GM10847 (cell line): Measurements from ENCODE around the gene DNAH14.

ENCODE experiments used
- POLR2A ChIP-seq: IDR thresholded peaks from 2 replicates; pipeline ENCODE4 v1.6.1; 2011; ENCODE audit not compliant: insufficient read length; ENCODE audit errors: extremely low read depth

The DNAH14 gene

DNA sequence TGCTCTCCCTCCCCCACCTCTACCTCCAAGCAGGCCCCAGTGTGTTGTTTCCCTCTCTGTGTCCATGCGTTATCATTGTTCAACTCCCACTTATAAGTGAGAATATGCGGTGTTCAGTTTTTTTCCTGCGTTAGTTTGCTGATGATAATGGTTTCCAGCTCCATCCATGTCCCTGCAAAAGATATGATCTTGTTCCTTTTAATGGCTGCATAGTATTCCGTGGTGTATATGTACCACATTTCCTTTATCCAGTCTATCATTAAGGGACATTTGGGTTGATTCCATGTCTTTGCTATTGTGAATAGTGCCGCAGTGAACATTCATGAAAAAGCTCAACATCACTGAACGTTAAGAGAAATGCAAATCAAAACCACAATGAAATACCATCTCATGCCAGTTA, 58.6 kb downstream of the DNAH14 start:
- TF ChIP-seq POLR2A, result no peak

DNA sequence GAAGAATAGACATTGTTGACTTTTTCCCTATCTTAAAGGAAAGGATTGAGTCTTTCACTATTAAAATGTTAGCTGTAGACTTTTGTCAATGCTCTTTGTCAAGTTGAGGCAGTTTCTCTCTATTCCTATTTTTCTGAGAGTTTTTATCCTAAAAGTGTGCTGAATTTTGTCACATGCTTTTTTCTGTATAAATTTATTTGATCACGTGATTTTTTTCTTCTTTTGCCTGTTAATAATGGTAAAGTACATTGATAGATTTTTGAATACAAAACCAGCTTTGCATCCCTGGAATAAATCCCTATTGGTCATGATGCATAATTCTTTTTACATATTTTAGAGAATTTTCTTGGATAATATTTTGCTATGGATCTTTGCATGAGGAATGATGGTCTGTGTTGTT, 60.1 kb downstream of the DNAH14 start:
- no peak for TF ChIP-seq POLR2A

DNA sequence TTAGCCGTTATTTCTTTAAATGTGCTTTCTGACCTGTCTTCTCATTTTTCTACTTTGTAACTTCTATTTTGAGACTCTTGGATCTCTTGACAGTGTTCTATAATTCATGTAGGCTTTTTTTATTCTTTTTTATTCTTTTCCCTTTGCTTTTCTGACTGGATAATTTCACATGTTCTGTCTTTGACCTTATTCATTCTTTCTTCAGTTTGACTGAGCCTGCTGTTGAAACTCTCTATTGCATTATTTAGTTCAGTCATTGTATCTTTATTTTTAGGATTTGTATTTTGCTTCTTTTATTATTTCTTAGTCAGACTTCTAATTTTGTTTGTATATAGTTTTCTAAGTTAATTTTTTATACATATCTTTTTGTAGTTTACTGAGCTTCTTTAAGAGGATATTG, 66.1 kb downstream of the DNAH14 start:
- TF ChIP-seq POLR2A, result no peak

DNA sequence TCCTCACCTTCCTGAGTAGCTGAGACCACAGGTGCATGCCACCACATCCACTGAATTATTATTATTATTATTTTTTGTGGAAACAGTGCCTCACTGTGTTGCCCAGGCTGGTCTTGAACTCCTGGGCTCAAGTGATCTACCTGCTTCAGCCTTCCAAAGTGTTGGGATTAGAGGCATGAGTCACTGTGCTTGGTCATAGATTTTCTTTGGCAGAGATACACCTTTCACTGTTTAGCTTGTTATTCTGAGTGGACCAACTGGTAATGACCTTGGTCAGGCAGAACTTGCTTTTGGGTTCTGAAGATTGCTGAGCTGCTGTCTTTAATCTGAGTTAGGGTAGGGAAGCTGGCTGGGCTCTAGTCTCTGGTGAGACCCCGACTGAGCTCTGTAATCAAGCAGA, 66.8 kb downstream of the DNAH14 start:
- no peak for TF ChIP-seq POLR2A

DNA sequence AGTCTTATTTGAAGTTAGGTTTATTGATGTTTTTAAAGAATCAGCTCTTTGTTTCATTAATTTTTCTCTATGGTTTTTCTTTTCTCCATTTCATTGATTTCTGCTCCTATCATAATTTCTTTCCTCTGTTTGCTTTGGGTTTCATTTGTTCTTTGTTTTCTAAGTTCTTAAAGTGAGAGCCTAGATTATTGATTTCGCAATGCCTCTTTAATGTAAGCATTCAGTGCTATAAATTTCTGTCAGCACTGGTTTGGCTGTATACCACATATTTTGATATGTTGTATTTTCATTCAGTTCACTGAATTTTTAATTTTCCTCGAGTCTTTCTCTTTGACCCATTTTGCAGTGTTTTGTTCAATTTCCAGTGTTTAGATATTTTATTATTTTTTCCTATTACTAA, 68.7 kb downstream of the DNAH14 start:
- TF ChIP-seq POLR2A, result no peak

DNA sequence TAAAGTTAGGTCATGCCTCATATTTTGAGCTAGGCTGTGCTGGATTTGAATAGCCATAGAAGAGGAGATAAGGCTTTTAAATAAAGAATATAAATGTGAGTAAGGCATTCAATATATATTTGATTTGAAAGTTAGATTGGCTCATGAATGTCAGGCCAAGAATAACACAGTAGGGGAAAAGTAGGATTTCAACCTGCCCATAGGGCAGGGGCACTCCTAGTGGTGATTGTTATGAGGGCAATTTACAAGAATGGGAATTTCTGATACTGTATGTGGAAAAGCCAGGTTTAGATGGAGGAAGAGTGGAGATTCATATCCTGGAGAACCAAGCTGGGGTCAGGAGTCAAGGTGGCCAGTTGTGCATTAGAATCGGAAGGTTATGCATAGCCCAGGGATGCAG, 74.9 kb downstream of the DNAH14 start:
- TF ChIP-seq POLR2A, result no peak

DNA sequence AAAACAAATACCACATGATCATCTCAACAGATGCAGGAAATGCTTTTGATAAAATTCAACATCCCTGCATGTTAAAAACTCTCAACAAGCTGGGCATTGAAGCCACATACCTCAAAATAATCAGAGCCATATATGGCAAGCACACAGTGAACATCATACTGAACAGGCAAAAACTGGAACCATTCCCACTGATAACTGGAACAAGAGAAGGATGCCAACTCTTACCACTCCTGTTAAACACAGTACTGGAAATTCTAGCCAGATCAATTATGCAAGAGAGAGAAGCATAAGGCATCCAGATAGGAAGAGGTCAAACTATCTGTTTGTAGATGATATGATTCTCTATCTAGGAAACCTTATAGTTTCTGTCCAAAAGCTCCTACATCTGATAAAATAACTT, 91.6 kb downstream of the DNAH14 start:
- TF ChIP-seq POLR2A, result no peak

DNA sequence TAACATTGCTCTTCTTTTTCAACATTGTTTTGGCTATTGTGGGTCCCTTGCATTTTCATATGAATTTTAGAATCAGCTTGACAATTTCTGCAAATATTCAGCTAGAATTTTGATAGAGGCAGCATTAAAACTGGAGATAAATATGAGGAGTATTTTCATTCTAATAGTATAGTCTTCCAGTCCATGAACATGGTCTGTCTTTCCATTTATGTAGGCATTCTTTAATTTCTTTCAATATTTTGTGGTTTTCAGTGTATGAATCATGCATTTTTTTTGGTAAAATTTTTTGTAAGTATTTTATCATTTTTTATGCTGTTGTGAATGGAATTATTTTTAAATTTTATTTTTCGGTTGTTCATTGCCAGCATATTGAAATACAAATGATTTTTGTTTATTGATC, 97.2 kb downstream of the DNAH14 start:
- no peak for TF ChIP-seq POLR2A

DNA sequence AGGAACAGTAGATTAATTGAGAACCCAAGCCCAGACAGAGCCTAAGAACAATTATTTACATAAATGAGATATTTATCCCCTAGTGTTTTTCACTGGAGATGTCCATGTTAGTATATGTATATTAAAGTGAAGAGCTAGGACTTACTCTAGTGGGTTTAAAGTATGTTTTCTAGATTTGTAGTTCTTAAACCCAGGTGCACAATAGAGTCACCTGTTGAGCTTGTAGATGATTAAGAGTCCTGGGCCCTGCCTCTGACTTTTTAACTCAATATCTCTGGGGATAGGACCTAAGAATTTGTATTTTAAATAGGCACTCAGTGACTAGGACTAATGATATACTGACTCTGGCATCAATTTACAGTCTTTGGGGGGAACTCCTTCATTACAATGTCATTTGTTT, 112.8 kb downstream of the DNAH14 start:
- no peak for TF ChIP-seq POLR2A

DNA sequence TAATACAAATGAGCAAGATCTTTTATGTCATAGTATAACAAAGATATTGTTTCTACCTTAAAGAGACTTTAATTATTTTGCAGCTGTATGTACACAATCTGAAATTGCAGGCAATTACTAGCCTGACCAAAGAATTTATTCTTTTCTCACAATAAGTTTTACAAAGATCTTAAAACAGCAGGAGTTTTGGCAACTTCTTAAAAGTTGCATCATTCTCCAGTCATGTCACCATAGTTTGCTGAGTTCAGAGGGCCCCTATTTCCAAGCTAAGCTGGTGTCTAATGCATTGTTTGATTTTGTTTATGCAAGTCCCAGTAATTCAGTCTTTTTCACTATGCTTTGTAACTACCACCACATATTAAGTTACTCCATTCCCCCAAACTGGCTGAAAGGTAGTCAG, 114.8 kb downstream of the DNAH14 start:
- no peak for TF ChIP-seq POLR2A

DNA sequence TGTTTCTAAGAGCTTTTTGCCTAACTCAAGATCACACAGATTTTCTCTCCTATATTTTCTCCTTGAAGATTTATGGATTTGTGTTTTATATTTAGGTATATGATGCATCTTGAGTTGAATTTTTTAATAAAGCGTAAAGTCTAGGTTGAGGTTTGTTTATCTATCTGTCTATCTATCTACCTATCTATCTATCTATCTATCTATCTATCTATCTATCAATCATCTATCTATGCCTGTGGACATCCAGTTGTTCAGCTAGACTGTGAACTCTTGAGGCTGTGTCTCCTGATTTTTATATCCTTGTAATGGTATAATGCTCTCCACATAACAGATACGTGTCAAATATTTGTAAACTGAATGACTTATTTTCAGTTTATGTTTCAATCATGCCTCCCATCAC, 120.1 kb downstream of the DNAH14 start:
- no peak for TF ChIP-seq POLR2A

DNA sequence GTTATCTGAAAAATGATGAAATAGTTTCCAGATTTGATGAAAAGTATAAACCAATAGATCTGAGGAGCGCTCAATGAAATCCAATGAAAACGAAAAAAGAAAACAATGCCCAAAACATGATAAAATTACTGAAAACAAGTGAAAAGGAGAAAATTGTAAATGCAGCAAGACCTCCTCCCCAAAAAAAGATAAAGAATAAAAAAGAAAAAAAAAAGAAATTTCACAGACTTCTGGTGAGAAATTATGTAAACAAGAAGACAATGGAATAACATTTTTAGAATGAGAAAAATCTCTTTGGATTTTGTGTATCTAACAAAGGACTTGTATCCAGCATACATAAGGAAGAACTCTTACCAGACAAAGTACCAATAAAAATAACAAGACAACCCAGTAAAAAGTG, 134.2 kb downstream of the DNAH14 start:
- TF ChIP-seq POLR2A, result no peak

DNA sequence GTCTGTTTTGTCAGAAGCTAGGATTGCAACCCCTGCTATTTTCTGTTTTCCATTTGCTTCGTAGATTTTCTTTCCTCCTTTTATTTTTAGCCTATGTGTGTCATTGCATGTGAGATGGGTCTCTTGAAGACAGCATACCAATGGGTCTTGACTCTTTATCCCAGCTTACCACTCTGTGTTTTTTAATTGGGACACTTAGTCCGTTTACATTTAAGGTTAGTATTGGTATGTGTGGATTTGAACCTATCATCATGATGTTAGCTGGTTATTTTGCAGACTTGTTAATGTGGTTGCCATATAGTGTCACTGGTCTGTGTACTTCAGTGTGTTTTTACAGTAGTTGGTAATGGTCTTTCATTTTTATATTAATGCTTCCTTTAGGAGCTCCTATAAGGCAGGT, 141.5 kb downstream of the DNAH14 start:
- TF ChIP-seq POLR2A, result no peak

DNA sequence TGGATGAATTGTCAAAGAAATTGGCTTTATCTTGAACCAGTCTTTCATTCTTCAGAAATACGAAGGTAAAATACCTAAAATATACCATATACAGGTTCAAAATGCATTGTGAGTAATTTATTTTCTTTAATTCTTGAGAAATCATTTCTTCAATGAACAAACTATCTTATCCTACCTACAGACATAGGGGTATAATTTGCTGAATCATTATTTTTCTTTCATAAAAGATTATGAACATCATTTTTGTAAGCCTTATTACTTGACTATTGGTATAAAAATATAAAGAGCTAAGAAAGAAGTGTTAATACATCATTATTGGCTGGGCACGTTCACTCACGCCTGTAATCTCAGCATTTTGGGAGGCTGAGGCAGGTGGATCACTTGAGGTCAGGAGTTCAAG, 167.7 kb downstream of the DNAH14 start:
- no peak for TF ChIP-seq POLR2A

DNA sequence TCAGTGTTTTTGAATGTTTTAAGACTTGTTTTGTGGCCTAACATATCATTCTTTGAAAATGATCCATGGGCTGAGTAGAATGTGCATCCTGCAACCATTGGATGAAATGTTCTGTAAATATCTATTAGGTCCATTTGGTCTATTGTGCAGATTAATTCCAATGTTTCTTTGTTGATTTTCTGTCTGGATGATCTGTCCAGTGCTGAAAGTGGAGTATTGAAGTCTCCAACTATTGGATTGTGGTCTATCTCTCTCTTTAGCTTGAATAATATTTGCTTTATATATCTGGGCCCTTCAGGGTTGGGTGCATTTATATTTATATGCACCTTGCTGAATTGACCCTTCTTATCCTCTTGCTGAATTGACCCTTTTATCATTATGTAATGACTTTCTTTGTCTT, 181.5 kb downstream of the DNAH14 start:
- no peak for TF ChIP-seq POLR2A

DNA sequence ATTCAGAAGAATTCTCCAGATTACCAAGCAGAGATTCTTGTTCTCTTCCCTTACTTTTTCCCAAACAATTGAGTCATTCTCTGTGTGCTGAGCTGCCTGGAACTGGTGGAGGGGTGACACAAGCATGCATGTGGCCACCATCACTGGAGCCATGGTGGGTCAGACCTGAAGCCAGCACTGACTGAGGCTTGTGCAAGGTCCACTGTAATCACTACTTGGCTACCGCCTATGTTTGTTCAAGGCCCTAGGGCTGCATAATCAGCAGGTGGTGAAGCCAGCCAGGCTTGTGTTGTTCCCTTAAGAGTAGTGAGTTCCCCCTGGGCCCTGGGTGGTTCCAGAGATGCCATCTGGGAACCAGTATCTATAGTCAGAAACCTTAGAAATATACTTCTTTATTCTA, 183.8 kb downstream of the DNAH14 start:
- no peak for TF ChIP-seq POLR2A

DNA sequence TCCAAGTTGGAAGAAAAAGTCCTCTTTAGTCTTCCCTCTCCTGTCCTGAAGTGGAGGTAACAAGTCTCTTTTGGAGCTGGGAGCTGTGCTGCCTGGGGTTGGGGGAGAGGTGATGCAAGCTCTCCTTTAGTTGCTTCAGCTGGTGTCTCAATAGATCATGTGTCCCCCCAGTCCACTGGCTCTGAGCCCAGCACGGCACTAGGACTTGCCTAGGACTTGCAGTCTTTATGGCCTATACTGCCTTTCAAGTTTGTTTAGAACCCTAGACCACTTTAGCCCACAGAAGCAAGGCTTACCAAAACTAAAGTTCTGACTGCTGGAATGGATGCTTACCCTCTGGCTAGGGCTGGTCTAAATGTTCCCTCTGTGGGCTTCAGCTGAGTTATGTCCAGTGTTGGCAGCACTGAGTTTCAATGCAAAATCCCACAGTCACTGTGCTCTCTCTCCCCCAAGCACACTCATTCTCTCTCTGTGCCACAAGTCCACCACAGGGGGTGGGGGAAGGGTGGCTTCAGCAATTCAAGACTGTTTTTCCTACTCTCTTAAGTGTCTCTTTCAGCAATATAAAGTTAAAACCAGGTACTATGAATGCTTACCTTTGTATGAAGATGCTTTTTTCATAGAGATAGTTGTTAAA, 185.0 kb downstream of the DNAH14 start:
- no peak for TF ChIP-seq POLR2A

DNA sequence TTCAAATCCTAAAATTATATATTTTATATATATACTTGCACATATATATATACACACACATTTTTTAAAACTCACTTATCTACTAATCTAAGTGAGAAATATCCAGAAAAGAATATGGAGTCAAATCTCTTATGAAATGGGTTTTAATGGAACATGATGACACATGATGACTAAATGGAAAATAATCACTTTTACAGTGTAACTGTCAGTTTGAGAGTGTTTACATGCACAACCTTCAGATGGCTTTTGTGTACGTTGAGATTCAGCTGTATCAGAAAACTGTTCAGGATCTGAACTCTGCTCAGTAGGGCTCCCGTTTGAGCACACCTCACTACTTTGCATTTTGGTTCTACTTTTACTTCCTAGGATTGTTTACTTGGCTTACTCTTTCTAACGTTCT, 189.8 kb downstream of the DNAH14 start:
- TF ChIP-seq POLR2A, result no peak
